ENCODE measurements around the gene THSD4. TPM values are rescaled to one million over a fixed set of nuclear protein-coding genes. Genes with fewer than 3 reads are reported as not detected.

THSD4 gene
- polyA plus RNA-seq, 2 of the 4 experiments (the other 2 are of a cell fraction), result 15.8 to 40.7 TPM

- Histone ChIP-seq H3K4me1 (no peaks in the 10 kb centered on the region), H3K4me3 (no peak overlapping the region), H3K27ac (no peak overlapping the region), H3K4me2 (no peak overlapping the region), H3K9me3 (peaks cover 46% of the 10 kb centered on the region)
- FAIRE-seq (peak; percentile 89), ATAC-seq (no peak), DNase-seq (ENCODE audit: low read depth in 1 of 2, low spot score in 1 of 2) (no peak)
- CTCF ChIA-PET, result no interaction called here
- TF ChIP-seq HES2 (IDR thresholded peaks at IDR 0.05), result no peak
- TF ChIP-seq ESRRA (IDR thresholded peaks at IDR 0.05; ENCODE audit: borderline replicate concordance, low read length), result no peak
- WGBS (ENCODE audit: missing lambda C conversion rate), result 89% methylated on average over 4 of the region's 4 CpGs
- POLR2A ChIA-PET, result no interaction called here
These were observed 709.9 kb downstream of the THSD4 start for GRCh38 chr15:71825021-71825730.

GRCh38 chr15:71826196-71826595 lies 710.9 kb downstream of the THSD4 start:
- 96% methylated on average over 5 of the region's 5 CpGs for WGBS (ENCODE audit: missing lambda C conversion rate)
- TF ChIP-seq RFX5 (IDR thresholded peaks at IDR 0.05), result no peak
- no peak for TF ChIP-seq SMC3 (IDR thresholded peaks at IDR 0.05)
- no peak for TF ChIP-seq KDM5A (IDR thresholded peaks at IDR 0.05)
- TF ChIP-seq JUNB (IDR thresholded peaks at IDR 0.05), result no peak
- TF ChIP-seq RARB (CRISPR knock-in tag; IDR thresholded peaks at IDR 0.05), result no peak
- TF ChIP-seq, protein P1, sequence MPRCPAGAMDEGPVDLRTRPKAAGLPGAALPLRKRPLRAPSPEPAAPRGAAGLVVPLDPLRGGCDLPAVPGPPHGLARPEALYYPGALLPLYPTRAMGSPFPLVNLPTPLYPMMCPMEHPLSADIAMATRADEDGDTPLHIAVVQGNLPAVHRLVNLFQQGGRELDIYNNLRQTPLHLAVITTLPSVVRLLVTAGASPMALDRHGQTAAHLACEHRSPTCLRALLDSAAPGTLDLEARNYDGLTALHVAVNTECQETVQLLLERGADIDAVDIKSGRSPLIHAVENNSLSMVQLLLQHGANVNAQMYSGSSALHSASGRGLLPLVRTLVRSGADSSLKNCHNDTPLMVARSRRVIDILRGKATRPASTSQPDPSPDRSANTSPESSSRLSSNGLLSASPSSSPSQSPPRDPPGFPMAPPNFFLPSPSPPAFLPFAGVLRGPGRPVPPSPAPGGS (IDR thresholded peaks at IDR 0.05), result no peak
- Histone ChIP-seq H3K4me1 (no peaks in the 10 kb centered on the region), H3K4me3 (no peak overlapping the region), H3K4me2 (no peak overlapping the region), H3K27ac (no peak overlapping the region), H3K9me3 (peaks cover 36% of the 10 kb centered on the region)
- FAIRE-seq (no peak), ATAC-seq (no peak), DNase-seq (ENCODE audit: low read depth in 1 of 2, low spot score in 1 of 2) (no peak)
- POLR2A ChIA-PET, result no interaction called here
- CTCF ChIA-PET, result interaction anchor here (1.5 kb wide), 1 partner anchor 386 kb away, joined by 3 read pairs; no protein-coding TSS in a partner anchor

DNA sequence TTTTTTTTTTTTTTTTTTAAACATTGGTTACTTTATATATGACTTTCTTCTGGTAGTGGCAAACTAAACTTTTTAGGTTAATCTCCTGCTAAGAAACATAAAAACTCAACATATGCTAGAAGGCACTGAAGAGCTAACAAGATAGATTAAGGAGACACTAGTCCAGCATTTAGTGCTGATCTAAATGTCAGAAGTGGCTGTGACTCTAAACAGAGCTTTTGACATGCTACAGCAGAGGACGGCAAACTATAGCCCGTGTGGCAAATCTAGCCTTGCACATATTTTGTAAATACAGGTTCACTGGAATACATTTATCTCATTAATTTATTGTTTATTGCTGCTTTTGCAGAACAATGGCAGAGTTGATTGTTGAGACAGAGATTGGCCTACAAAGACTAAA lies 715.7 kb downstream of the THSD4 start:
- ATAC-seq (no peak), FAIRE-seq (no peak), DNase-seq (ENCODE audit: low read depth in 1 of 2, low spot score in 1 of 2) (no peak)
- H3K9me3 ChIP-seq, result no peaks in the 10 kb centered on the region
- POLR2A ChIA-PET, result no interaction called here
- H3K4me1 ChIP-seq, result no peaks in the 10 kb centered on the region
- no peak overlapping the region for H3K27ac ChIP-seq
- CTCF ChIA-PET, result interaction anchor here (0.6 to 2.8 kb wide), 4 partner anchors 11 to 87 kb away, joined by 3 to 7 read pairs (median 4); no protein-coding TSS in a partner anchor
- no peak overlapping the region for H3K4me3 ChIP-seq
- 90% methylated on average over 2 of the region's 2 CpGs for WGBS (ENCODE audit: missing lambda C conversion rate)
- TF ChIP-seq CHD4 (IDR thresholded peaks at IDR 0.05; ENCODE audit: borderline replicate concordance) (no peak), SREBF2 (IDR thresholded peaks at IDR 0.05) (no peak), JUNB (IDR thresholded peaks at IDR 0.05) (no peak), CBX8 (IDR thresholded peaks at IDR 0.05) (no peak), FOSL2 (IDR thresholded peaks at IDR 0.05) (no peak), FOSL2 (CRISPR knock-in tag; IDR thresholded peaks at IDR 0.05) (no peak), POLR2A (IDR thresholded peaks at IDR 0.05; ENCODE audit: low read length) (no peak), HOXA7 (CRISPR knock-in tag; IDR thresholded peaks at IDR 0.05) (no peak), NR3C1 (IDR thresholded peaks at IDR 0.05) (no peak), SMC3 (IDR thresholded peaks at IDR 0.05) (no peak)
- TF ChIP-seq, protein P1 (IDR thresholded peaks at IDR 0.05), result no peak
- TF ChIP-seq, protein P2, sequence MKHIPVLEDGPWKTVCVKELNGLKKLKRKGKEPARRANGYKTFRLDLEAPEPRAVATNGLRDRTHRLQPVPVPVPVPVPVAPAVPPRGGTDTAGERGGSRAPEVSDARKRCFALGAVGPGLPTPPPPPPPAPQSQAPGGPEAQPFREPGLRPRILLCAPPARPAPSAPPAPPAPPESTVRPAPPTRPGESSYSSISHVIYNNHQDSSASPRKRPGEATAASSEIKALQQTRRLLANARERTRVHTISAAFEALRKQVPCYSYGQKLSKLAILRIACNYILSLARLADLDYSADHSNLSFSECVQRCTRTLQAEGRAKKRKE (CRISPR knock-in tag; IDR thresholded peaks at IDR 0.05; ENCODE audit: low read depth), result no peak
- H3K4me2 ChIP-seq, result no peak overlapping the region

Other genes with a start within 250 kb of the THSD4 start
- gene THAP10, start 223.0 kb upstream of the THSD4 start, polyA plus RNA-seq (2011; rRNA removed), result 7.7 and 9.4 TPM in 2 replicates
- 5.4 to 6.8 TPM (median 6.1 TPM) in 3 replicates for gene THAP10, start 223.0 kb upstream of the THSD4 start, polyA plus RNA-seq (2017; fragmentation: RNase III; extraction: RNeasy Plus Mini Kit Qiagen cat#74134 plus additional on column Dnase treatment)
- 12.2 and 14.3 TPM in 2 replicates for gene LRRC49, start 222.6 kb upstream of the THSD4 start, polyA plus RNA-seq (2011; rRNA removed)
- gene LRRC49, start 222.6 kb upstream of the THSD4 start, polyA plus RNA-seq (2017; fragmentation: RNase III; extraction: RNeasy Plus Mini Kit Qiagen cat#74134 plus additional on column Dnase treatment), result 10.0 to 11.4 TPM (median 11.1 TPM) in 3 replicates

Data from A549 (cell line).